ENCODE results near the gene NCKAP5.

The NCKAP5 gene

GRCh38 chr2:133080822-133081221 lies 487.4 kb downstream of the NCKAP5 start:
- no peak for TF ChIP-seq CTCF (IDR thresholded peaks at IDR 0.05; ENCODE audit: low read depth, low read length)

GRCh38 chr2:133078667-133079411 lies 489.4 kb downstream of the NCKAP5 start:
- TF ChIP-seq CTCF (IDR thresholded peaks at IDR 0.05; ENCODE audit: low read depth, low read length) = no peak
- no peak overlapping the region for H3K4me3 ChIP-seq (ENCODE audit: low read depth, low read length)

More at GRCh38 chr2:133080822-133081221, 487.4 kb downstream of the NCKAP5 start:
- no peak overlapping the region for H3K4me3 ChIP-seq (ENCODE audit: low read depth, low read length)

- no peak for TF ChIP-seq CTCF (IDR thresholded peaks at IDR 0.05; ENCODE audit: low read depth, low read length)
- H3K4me3 ChIP-seq (ENCODE audit: low read depth, low read length) = no peak overlapping the region
Observed at GRCh38 chr2:133077269-133077822, 490.9 kb downstream of the NCKAP5 start.

DNA sequence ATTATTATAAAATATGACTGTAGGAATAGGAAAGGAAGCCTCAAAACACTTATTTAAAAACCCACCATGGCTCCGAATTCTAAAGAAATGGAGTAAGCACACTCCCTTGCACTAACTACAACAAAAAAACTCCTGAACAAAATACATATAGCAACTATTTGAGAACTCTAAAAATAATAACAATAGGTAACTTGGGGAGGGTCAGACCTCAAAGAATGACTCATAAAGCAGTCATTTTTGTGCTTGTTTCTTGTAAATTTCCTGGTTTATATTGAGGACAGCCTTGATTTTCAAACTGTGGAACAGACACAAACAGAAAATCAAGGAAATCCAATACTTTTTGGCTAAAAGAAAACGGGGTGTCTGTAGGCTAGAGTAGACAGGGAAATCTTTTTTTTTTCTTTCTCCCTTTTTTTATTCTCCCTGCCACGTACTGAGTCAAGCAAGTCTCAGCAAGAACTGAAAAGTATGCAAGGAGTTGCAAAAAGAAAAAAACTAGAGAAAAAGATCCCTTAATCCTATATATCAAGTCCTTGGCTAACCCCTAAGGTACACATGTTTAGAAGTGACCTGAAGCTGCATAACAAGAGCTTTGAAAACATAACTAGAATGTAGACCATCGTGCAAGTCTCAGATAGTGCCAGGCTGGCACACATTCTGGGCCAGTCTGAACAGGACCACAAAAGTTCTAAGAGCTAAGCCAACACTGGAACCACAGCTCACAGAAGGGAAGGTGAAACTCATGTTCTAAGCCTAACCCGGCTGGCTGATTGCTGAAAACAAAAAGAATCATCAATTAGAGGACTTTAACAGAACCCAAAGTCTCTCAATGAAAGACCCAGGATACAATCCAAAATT lies 495.2 kb downstream of the NCKAP5 start:
- TF ChIP-seq CTCF (IDR thresholded peaks at IDR 0.05; ENCODE audit: low read depth, low read length) = no peak
- H3K4me3 ChIP-seq (ENCODE audit: low read depth, low read length) = no peak overlapping the region

DNA sequence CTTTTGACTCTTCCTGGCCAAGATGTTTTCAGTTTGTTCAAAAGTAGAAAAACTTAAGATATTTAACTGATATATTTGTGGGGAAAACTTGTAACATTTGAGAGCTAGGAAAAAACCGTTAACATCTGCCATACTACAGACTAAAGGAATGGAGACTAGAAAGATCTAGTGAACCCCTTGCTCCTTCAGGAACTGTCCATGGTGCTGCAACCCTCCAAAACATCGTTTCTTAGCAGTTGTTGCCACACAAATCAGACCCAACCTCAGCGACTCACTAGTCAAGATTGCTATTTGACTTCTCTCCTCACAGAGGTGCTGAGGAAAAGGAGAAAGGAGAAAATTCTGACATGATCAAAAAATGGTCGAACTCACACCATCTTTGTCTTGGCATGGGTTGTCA lies 504.5 kb downstream of the NCKAP5 start:
- TF ChIP-seq CTCF (IDR thresholded peaks at IDR 0.05; ENCODE audit: low read depth, low read length) = no peak
- H3K4me3 ChIP-seq (ENCODE audit: low read depth, low read length) = no peak overlapping the region

- no peak for TF ChIP-seq CTCF (IDR thresholded peaks at IDR 0.05; ENCODE audit: low read depth, low read length)
- H3K4me3 ChIP-seq (ENCODE audit: low read depth, low read length) = no peak overlapping the region
Observed at GRCh38 chr2:133062931-133063665, 505.2 kb downstream of the NCKAP5 start.
